Activated T-cell treated with anti-CD3 and anti-CD28 coated beads, Interleukin-2, amount 50 U/mL, for 1 hour (primary cell): ENCODE measurements around the gene KCNC3.

ENCODE experiments used
- DNase-seq: peaks from one replicate; pipeline ENCODE4 v3.0.0-alpha.2; 2020

Gene KCNC3

DNA sequence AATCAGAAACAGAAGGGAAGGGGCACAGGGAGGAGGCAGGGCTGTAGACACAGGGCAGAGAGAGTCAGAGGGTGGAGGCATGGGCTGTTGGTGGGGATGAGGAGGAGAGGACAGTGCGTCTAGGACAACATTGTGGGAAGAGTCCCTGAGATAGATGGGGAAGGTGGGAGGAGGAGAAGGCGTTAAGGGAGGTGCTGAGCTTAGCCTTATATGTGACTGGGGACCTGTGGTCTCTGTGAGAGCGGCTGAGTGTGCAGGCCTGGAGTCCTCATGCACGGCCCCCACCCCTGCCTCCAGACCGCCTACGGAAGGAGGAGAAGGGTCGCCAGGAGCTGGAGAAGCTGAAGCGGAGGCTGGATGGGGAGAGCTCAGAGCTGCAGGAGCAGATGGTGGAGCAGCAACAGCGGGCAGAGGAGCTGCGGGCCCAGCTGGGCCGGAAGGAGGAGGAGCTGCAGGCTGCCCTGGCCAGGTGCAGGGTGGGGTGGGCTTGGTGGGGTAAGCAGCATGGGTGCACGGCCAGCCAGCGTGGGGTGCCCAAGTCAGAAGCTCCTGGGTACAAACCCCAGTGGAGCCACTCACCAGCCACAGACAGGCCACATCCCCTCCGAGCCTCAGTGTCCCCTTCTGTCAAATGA, 56.8 kb downstream of the KCNC3 start:
- no peak for DNase-seq

DNA sequence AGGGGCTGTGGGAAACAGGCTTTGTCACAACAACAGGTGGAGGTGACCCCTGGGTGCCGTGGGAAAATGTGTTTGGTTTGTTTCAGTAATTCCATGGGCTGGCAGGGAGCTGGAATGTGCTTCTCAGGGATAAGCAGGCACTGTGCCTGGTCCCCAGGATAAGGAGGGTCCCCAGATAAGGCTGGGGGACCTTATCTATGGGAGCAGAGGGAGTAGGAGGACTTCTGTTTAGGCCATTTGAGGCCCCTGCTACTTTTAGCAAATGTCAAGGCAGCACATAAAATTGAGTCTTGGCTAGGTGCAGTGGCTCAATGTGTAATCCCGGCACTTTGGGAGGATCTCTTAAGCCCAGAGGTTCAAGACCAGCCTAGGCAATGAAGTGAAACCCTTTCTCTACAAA, 59.5 kb downstream of the KCNC3 start:
- no peak for DNase-seq

DNA sequence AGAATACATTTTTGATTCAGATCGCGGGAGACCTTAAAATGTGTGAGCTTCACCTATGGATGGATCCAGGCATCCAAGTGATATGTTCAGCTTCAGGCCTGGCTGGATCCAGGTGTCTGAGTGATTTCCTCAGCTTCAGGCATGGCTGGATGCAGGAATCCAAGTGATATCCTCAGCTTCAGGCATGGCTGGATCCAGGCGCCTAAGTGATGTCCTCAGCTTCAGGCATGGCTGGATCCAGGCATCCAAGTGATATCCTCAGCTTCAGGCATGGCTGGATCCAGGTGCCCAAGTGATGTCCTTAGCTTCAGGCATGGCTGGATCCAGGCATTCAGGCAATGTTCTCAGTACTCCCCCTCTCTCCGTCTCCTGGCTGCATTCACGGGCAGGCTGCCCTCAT, 60.7 kb downstream of the KCNC3 start:
- DNase-seq, result no peak

DNA sequence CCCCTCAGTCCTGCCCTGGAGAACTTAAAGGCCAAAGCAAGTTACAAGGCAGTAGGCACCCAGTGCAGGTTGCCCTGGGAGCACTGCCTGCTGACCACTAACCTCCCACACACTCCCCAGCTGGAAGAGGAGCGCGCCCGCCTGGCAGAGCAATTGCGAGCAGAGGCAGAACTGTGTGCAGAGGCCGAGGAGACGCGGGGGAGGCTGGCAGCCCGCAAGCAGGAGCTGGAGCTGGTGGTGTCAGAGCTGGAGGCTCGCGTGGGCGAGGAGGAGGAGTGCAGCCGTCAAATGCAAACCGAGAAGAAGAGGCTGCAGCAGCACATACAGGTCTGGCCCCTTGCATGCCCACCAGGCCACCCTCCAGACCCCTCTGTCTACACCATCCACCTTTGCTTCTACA, 61.1 kb downstream of the KCNC3 start:
- DNase-seq, result no peak

DNA sequence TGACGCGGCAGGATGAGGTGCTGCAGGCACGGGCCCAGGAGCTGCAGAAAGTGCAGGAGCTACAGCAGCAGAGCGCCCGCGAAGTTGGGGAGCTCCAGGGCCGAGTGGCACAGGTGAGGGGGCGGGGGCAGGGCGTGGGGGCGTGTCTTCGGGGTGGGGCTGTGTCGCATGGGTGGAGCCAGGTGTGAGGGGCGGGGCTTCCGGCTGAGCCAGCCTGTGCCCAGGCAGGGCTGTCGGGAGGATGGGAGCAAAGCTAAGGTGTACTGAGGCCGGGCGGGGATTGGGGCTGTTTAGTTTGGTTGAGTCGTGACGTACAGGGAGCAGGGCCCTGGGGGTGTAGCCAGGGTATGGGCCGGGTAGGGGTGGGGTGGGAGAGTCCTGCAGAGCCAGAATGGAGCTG, 62.3 kb downstream of the KCNC3 start:
- peak; percentile 27 for DNase-seq

DNA sequence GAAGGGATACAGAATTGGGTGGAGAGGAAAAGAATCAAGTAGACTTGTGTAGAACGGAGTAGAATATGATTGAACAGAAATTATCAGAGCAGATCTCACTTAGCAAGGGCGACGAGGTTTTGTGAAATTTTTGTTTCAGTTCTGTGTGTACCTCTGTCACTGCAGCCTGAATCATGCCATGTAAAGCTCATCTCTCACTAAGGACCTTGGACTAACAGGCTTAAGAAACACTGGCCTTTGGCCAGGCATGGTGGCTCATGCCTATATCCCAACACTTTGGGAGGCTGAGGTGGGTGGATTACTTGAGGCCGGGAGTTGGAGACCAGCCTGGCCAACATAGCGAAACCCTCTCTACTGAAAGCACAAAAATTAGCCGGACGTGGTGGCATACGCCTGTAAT, 63.1 kb downstream of the KCNC3 start:
- DNase-seq, result no peak

DNA sequence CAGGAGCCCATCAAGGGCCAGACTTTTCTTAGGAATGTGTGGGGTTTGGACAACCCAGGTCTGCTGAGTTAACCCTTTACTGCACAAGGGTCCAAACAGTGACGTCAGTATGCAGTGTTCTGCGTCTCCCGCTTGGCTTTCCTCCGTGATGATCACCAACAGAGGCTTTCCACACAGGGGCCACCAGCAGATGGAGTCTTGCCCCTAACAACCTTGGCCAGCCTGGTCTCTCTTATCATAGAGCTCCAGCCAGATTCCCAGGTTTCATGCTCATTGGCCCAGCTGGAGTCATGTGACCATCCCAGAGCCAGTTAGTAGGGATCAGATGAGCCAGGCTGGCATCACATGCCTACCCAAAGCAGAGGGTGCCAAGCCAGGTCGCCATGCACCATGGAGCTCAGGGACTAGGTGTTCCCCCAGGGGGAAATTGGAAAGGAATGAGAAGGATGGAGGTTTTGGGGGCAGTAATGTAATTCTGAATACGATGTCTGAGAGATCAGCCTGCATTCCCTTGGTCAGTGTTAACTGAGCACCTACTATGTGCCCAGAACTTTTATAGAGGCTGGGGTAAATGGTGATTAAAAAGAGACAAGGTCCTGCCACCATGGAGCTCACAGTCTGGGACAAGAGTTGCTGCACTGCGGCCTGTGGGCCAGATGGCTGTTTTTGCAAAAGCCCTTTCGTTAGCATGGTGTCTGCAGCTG, 64.5 kb downstream of the KCNC3 start:
- DNase-seq, result no peak

DNA sequence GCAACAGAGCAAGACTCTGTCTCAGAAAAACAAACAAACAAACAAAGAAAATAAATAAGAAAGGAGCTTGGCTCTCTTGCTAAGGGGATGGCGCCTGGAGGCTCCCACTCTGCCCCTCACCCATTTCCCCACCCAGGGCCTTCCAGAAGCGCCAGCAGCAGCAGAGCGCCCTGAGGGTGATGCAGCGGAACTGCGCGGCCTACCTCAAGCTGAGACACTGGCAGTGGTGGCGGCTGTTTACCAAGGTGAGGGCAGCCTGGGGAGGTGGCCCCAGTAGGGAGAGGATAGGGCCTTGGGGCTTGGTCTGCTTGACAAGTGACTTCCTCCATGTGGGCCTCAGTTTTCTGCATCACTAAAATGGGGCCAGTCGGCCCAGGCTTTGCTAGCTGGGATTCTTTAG, 66.0 kb downstream of the KCNC3 start:
- no peak for DNase-seq
